Activated CD4-positive, alpha-beta T cell treated with anti-CD3 and anti-CD28 coated beads, Interleukin-2, amount 50 U/mL, for 16 hours (primary cell): Measurements from ENCODE around the gene ADAMTS9.

Experiments
- DNase-seq: peaks from one replicate; pipeline ENCODE4 v3.0.0-alpha.2; 2020

ADAMTS9 gene

DNA sequence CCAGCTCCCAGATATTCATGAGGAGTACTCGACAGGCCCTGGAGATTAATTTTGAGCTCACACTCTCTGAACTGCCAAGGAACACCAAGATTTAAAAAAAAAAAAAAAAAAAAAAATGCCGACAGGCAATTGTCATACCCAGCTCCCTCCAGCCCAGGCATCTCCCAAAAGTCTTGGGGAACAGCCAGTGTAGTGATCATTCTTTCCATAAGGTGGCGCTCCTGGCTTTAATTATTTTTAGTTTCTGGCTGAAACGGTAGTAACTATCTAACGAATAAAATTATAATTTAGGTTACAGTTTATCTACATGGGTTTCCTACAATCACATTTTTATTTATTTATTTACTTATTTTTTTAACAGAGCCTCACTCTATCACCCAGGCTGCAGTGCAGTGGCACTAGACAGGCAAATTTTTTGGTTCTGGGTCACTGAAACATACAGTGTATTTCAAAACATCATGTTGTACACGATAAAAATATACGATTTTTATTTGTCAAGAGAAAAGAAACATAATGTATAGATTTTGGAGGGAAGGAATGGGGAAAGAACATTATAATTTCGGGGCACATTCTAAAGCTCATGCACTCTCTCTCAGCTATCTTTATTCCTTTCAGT is 157.3 kb downstream of the ADAMTS9 start:
- DNase-seq: peak; percentile 30

DNA sequence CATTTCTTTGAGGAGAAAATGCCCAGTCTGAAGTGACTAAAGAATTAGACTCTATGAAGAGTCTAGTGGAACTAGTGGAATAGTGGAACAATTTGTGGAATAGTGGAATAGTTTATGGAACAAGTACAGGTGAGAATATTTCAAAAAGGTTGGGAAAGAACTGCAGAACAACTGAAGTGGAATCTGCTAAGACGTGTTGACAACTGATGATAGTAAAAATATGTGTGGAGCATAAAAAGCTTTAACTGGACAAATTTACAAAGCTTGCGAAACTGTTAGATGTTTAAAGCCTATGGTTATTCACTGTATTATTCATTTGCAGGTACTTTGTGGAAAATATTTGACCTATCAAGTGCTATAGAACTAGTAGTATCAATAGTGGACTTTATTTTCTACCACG is 164.5 kb downstream of the ADAMTS9 start:
- DNase-seq: no peak

DNA sequence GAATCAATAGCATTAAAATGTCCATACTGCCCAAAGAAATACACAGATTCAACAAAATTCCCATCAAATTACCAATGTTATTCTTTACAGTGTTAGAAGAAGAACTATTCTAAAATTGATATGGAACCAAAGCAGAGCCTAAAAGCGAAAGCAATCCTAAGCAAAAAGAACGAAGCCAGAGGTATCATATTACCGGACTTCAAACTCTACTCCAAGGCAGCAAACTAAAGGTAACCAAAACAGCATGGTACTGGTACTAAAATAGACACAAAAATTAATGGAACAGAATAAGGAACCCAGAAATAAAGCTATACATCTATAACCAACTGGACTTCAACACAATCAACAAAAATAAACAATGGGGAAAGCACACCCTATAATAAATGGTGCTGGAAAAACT is 167.5 kb downstream of the ADAMTS9 start:
- DNase-seq: no peak

DNA sequence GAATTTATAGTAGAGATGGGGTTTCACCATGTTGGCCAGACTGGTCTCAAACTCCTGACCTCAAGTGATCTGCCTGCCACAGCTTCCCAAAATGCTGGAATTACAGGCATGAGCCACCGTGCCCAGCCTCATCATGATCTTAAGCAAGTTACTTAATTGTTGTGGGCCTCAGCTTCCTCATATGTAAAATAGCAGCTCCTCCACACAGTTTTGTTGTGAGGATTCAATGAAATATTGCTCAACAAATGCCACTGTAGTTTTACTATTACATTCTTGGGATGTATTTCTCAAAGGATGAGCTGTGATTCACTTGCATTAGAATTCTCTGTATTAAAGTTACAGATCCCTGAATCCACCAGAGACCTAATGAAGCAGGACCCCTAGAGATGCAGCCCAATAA is 168.8 kb downstream of the ADAMTS9 start:
- DNase-seq: no peak

DNA sequence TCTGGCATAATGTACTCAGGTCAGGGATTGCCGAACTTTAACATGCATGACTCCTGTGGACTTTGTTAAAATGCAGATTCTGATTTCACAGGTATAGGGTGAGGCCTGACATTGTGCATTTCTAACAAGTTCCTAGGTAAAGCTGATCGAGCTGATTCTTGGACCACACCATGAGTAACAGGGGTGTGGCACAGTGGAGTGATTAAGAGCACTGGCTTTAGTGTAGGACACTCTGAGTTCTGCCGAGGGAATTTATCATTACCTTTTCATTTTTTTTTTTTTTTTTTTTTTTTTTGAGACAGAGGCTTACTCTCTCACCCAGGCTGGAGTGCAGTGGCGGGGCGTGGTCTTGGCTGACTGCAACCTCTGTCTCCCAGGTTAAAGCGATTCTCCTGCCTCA is 169.3 kb downstream of the ADAMTS9 start:
- no peak for DNase-seq

DNA sequence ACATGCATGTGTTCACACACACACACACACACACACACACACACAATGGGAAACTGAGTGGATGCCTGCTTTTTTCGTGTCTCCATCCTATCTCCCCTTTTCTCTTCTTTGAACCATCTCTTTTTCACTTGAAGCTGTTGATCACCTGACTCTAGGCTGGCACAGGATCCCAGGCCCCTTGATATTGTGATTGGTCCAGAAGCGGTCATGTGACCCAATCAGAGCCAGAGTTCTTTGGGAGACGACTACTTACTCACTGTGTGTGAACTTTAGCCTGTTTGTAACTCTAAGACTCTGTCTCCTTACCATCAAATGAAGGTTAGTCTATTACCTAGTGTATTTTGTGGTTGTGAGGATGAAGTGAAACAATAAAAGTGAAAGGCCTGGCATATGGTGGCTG is 172.9 kb downstream of the ADAMTS9 start:
- DNase-seq: no peak

DNA sequence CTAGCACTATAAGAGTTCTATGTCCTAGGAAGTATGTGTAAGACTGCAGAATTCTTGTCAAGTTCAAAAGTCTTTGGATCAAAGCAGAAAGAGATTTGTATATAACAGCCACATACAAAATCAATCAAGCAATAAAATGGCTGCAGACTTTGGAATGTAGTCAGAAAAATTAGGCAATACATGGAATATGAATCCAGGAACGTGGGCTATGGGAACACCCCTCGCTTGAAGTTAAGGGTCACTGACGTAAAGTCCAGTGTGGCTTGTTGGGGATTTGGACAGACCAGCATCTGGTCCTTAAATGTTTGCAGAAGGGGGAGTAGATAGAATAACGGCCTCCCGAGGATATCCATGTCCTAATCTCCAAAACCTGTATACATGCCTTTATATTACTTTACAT is 178.6 kb downstream of the ADAMTS9 start:
- no peak for DNase-seq

DNA sequence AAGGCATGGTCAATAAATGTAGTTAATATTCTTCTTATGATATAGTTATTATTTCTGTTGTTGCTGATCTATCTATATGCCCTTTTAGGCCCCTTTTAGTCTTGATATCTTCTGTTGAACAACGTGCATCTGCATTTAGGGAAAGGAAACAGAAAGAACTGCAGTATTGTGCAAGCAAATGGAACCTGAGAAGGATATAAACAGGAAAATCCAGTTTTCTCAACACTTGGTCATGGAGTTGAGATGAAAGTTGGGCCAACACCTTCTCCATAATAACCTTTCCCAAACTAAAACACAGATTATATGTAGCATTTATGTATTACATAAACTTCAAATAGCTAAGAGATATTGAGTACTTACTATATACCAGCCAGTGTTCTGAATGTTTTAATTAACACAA is 179.7 kb downstream of the ADAMTS9 start:
- DNase-seq: no peak

DNA sequence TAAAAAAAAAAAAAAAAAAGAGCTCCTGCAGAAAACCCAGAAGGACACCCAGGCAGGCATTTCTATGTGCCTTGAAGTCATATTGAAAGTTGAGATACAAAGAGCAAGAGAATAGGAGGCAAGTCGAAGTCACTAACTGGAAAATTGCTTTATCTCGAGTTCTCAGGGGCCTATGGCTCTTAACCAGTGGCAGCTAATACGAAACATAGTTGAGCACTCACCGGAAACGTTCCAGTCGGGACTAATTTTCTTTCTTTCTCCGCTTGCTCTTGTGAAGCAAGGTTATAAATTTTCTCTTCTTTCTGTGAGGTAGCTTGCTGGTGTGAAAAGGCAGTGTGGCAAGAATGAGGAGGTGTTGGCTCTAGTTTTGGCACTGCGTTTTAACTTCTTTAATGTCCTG is 181.5 kb downstream of the ADAMTS9 start:
- DNase-seq: no peak

DNA sequence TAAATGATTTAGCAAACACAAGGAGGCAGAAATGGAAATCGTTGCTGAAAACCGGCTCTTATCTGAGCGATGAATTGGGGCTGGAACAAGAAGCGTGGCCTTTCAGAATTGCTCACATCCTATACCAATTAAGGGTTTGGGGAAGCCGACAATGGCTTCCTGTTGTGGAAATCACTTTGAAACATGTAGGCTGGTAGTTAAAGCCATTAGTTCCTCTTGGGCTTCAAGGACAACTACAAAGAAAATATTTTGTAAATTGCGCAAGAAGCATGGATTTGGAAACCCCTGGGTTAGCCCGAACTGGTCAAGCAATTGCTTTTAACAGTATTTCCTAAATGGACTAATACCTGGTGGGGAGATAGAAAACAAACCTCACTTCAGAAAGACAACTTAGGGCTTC is 182.4 kb downstream of the ADAMTS9 start:
- DNase-seq: peak; percentile 5

DNA sequence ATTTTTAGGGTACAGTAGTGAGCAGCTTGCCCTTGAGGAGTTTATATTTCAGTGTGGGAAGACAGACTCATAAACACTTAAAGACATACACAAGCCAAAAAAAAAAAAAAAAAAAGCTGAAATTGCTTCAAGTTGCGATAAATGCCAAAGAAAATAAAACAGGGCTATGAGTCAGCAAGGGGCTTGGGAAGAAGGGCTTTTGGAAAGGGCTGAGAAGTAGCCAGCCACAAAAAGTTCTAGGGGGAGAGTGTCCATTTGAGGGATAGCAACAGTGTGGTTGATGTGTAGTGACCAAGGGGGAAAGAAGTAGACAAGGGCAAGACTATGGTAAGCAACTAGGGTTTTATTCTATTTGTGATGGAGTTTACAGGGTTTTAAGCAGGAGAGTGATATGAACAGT is 185.5 kb downstream of the ADAMTS9 start:
- no peak for DNase-seq

DNA sequence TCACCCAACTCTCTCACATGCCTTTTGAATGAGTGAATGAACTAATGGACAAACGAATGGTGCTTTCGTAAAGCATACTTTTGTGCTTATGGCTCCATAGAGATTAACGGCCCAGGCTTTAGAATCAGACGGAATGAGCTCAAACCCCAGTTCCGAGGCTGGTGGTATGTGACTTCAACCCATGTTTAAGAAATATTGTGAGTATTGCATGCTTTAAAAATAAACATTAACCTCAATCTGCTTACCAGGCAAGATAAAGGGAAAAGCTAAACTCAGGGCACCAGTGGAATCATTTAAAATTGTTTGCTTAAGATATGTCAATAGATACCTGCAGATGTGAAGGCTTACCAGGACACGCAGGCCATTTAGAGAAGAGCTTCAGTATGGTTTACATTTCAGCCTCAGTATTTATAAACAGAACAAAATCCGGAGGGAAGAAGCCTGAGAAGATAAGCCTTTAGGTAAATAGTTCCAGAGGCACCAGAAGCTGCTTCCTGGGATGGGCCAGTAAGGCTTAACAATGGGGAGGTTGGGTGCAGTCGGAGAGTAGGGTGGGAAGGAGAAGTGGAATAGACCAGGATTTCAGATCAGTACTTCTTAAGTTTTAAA is 186.4 kb downstream of the ADAMTS9 start:
- DNase-seq: no peak

DNA sequence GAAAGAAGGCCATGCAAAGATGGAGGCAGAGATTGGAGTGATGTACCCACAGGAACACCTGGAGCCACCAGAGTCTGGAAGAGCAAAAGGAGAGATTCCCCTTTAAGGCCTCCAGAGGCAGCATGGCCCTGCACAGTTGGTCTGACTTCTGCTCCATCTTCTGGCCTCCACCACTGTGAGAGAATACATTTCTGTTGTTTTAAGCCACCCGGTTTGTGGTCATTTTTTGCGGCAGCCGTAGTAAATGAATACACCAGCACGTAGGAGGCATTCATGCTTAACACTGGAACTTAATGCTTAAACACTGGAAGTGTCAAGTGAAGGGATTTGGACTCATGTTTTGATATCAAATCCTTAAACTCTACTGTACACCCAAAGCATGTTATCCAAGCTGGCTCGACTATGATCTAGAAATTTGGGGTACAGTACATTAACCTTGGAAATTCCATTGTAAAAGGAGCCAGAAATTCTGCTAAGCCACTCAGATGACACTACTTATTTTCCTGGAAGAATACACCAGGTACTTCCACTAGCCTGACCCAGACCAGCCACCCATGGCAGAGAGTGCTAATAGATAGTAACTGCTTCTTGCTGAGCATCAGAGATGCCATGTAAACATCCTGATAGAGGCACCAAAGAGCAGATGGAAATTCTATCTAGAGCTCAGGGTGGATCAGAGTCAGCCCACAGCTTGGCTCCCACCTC is 190.9 kb downstream of the ADAMTS9 start:
- no peak for DNase-seq

DNA sequence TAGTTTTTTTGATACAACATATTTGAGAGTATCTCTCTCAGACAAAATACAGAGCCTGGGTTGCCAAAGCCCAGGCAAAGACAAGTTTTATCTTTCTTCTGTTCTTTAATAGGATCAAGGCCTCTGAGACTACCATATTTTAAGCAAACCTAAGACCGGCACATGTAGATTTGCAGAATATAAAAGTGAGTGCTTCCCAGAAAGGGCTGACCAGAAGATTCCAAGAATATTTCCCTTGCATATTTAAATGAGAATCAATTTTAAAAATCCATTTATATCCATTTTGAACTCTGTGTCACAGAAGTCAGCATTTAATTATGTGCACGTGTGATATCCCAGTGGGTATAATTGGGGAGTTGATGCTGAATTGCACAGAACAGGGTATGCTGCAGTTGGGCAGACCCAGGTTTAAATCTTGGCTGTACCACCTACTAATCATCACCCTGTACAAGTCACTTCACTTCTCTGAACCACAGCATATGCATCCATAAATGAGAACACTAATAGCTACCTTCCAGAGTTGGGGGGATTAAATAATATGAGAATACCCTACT is 191.9 kb downstream of the ADAMTS9 start:
- DNase-seq: no peak

DNA sequence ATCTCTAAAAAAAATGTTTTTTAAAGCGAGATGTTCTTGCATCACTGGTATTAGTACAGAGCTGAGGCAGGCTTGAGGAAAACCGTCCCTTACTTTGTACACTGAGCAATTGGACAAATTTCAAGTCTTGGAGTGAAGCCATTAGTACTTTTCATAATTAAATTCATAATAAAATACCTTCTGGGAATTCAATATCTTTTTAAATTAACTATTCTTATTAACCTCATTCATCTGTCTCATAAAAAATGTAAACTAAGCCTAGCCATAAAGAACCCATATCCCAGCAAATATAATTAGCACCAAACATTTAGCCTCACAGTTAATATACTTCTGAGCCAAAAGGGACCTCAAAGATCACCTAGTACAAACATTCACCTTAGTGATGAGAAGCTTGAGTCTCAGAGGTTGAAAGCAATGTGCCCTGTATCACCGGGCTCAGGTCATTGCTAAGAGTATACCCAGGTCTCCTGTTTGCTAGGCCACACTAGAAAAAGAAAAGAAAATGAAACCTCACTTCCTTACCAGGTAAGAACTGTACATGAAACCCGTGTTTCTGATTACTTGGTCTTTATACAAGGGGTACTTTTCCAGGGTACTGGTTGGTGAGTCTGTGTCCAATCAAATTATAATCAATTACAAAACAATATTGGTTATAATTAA is 192.5 kb downstream of the ADAMTS9 start:
- DNase-seq: no peak

DNA sequence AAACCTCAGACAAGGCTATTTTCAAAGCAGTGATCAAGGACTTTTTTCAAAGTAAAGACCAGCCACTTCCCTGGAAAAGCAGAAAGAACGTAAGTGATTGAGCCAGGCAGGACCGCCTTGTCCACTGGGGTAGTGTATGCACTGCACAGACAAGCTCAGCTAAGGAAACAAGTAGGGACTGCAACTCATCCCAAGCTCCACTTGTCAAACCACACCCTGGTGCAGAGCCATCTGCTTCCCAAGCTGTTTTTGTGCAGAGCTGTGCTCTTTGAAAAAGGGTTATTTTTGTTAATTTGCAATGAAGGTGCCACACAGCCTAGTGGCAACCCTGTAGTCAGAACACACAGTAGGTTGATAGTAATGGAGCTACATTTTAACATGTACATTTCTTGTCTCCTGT is 193.3 kb downstream of the ADAMTS9 start:
- DNase-seq: no peak

DNA sequence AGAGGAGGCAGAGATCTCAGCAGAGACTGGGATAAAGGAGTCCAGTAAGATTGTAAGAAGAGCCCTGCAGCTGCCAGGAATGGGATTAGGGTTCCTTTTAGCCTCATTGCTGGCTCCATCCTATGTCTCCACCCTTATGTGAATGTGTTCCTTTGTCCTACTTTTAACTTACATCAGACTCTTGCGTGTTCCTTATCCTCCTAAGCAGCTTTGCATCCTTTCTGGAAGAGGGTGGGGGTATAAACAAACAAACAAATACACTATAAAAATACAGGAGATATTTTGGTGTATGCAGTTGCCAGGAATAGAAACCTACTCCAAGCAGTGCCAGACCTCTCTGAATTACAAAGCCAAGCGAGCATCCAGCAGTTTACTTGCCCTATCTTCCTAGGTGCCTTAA is 194.7 kb downstream of the ADAMTS9 start:
- DNase-seq: no peak

DNA sequence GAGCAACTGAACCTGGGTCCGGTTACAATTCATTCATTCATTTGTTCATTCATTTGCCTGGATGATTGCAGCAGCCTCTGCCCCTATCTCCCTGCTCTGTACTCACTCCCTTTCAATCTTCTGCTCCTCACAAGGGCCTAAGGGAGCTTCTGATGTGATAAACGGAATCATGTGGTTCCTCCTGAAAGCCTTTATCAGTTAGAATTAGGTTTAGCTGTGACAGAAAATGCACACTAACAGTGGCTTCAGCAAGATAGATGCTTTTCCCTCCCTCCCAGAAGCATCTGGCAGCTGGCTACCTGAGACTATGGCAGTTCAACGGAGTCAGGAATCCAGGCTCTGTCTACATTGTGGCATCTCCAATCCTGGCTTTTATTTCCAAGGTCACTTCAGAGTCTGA is 196.0 kb downstream of the ADAMTS9 start:
- no peak for DNase-seq

DNA sequence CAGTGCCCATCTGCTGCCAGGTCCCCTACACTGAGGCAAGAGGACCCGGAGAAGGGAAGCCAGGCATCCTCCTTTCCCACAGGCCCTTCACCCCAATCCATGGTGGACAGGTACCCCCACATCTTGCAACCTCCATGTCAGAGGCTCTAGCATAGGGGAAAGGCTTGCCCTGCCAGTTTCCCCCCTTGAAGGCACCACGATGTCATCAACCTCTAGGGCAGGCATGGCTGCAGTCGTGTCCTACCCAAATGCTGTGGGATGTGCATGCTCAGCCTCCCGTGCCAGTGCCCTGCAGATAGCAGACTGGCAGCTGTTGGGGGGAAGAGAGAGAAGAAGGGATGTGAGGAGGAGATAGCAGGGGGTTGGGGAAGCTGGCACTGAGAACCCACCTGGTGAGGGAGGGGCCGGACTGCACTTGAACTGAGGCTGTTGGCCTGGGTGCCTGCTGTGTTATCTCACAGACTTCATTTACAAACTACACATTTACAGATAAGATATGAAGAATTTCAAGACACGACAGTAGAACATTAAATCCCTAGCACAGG is 197.5 kb downstream of the ADAMTS9 start:
- no peak for DNase-seq

DNA sequence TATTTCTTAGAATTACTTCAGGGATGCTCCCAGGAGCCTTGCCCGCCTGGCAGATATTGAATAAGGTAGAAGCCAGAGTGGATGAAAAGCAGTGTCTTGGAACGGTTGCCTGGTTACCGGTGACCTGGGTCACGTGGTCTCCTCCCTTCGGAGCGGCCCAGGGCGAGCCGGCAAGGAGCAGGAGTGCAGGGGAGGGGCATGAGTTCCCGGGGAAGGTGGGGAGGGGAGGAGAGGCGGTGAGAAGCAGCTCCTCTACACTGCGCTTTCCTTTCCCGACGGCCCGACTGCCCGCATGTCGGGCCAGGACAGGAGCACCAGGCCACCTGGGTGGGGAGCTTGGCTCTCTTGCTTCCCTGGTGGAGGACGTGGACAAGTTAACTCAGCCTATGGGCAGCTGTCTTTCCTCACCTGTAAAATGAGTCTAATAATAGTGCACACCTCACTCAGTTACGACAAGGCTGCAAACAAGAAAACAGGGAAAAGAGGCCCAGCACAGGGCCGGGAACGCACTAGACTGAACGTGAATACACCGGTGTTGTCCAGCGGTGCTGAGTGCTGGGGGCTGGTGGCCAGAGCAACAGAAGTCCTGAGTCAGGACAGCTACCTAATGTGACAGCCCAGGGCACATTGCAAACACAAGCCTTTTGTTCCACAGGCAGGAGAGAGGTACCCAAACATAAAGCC is 198.3 kb downstream of the ADAMTS9 start:
- DNase-seq: no peak

DNA sequence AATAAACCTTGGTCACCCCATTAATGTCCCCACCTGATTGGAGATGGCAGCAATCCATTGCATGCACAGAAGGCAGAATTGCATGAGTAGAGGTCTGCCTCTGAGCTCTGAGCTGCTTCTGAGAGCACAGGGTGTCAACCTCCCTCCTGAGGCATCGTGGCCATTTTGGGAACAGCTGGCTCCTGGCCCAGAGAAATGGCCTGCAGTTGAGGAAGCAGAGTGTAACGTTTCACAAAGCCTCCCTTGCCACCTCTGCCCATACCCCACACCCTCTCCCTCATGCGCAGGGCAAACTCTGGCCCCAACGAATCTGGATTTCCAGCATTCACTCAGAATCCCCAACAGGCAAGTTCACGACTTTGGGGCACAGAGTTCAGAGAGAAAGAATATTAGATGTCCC is 198.9 kb downstream of the ADAMTS9 start:
- no peak for DNase-seq

DNA sequence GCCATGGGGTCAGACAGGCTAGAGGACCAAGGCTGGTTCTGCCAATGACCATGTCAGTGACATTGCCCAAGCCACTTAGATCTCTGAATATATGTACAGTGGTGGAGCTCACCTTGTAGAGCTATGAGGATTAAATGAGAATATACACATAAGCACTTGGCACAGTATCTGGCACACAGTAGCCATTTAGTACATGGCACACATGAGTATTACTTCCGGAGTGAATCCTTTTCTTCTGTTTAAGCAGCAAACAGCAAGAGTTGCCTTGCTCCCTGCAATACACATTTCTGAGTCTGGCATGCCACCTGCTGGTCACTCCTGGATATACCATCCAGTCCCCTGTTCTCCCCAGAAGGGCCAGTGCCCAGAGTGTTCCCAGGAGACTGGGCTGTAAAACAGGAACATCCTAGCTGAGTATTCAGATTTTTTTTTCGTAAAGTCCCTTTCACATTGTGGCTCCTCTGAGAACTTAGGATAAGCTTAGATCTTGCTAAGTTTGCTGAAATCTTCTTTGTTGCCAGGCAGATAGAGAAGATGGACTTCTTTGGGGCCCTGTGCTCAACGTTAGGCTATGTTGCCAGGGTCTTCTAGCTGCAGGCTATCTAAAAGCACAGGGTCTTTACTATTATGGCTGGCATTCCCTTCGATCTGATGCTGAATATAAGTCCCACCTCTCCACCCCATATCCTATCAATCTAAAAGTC is 203.4 kb downstream of the ADAMTS9 start:
- DNase-seq: peak; percentile 74
